Parathyroid adenoma (tissue), 2 donors: Measurements from ENCODE around the gene JHY.

Experiments
- H2AFZ ChIP-seq: fragments of 300-600 bp; sonication (generic); one replicate; pipeline ENCODE4 v1.7.0; 2017; ENCODE audit warnings: antibody characterized with exemption, mild to moderate bottlenecking
- H3K27ac ChIP-seq: fragments of 300-600 bp; sonication (generic); one replicate; pipeline ENCODE4 v1.7.0; 2017
- H3K27me3 ChIP-seq: fragments of 300-600 bp; sonication (generic); one replicate; pipeline ENCODE4 v1.7.0; 2017; ENCODE audit warnings: low read length; ENCODE audit not compliant: control insufficient read depth, insufficient read depth
- H3K36me3 ChIP-seq: fragments of 300-600 bp; sonication (generic); one replicate; pipeline ENCODE4 v1.7.0; 2017; ENCODE audit warnings: low read length; ENCODE audit not compliant: control insufficient read depth, insufficient read depth
- H3K4me1 ChIP-seq: fragments of 300-600 bp; sonication (generic); one replicate; pipeline ENCODE4 v1.7.0; 2017; ENCODE audit warnings: control low read depth
- H3K4me2 ChIP-seq: fragments of 300-600 bp; sonication (generic); one replicate; pipeline ENCODE4 v1.7.0; 2017; ENCODE audit warnings: low read length
- H3K4me3 ChIP-seq: fragments of 300-600 bp; sonication (generic); one replicate; pipeline ENCODE4 v1.7.0; 2017; ENCODE audit warnings: low read depth, low read length
- H3K79me2 ChIP-seq: fragments of 300-600 bp; sonication (generic); one replicate; pipeline ENCODE4 v1.7.0; 2017; ENCODE audit warnings: control low read depth
- H3K9ac ChIP-seq: fragments of 300-600 bp; sonication (generic); one replicate; pipeline ENCODE4 v1.7.0; 2017; ENCODE audit warnings: mild to moderate bottlenecking
- H3K9me3 ChIP-seq: fragments of 300-600 bp; sonication (generic); one replicate; pipeline ENCODE4 v1.7.0; 2017; ENCODE audit warnings: low read length; ENCODE audit not compliant: control insufficient read depth
- TF ChIP-seq, protein P1 (sequence below): fragments of 300-600 bp; sonication (generic); IDR thresholded peaks from one replicate; pipeline ENCODE4 v1.7.0; 2017; ENCODE audit warnings: antibody characterized with exemption, mild to moderate bottlenecking
- donor health status: primary hyperparathyroidism.

JHY gene

DNA sequence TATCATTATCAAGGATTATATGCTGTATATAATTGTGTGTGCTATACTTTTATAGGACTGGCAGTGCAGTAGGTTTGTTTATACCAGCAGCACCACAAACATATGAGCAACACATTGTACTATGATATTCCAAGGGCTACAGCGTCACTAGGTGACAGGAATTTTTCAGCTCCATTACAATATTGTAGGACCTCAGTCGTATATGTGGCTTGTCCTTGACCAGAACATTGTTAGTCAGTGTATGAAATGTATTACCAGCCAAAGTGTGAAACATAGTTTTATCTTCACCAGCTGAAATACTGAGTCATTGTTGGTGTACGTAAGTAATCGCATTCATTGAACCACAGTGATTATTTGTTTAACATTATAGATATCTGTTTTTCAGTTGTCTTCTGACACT lies 20.4 kb downstream of the JHY start:
- H3K9me3 ChIP-seq: no peaks in the 10 kb centered on the region
- H3K27me3 ChIP-seq: no peaks in the 10 kb centered on the region
- H3K36me3 ChIP-seq: no peaks in the 10 kb centered on the region
- H2AFZ ChIP-seq: no peak overlapping the region
- no peaks in the 10 kb centered on the region for H3K79me2 ChIP-seq
- no peak overlapping the region for H3K4me3 ChIP-seq
- TF ChIP-seq, protein P1, sequence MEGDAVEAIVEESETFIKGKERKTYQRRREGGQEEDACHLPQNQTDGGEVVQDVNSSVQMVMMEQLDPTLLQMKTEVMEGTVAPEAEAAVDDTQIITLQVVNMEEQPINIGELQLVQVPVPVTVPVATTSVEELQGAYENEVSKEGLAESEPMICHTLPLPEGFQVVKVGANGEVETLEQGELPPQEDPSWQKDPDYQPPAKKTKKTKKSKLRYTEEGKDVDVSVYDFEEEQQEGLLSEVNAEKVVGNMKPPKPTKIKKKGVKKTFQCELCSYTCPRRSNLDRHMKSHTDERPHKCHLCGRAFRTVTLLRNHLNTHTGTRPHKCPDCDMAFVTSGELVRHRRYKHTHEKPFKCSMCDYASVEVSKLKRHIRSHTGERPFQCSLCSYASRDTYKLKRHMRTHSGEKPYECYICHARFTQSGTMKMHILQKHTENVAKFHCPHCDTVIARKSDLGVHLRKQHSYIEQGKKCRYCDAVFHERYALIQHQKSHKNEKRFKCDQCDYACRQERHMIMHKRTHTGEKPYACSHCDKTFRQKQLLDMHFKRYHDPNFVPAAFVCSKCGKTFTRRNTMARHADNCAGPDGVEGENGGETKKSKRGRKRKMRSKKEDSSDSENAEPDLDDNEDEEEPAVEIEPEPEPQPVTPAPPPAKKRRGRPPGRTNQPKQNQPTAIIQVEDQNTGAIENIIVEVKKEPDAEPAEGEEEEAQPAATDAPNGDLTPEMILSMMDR: no peak
- no peaks in the 10 kb centered on the region for H3K4me1 ChIP-seq
- H3K4me2 ChIP-seq: no peak overlapping the region
- no peak overlapping the region for H3K27ac ChIP-seq
- no peak overlapping the region for H3K9ac ChIP-seq

GRCh38 chr11:122910775-122911174 lies 28.2 kb downstream of the JHY start:
- H3K36me3 ChIP-seq: no peaks in the 10 kb centered on the region
- no peaks in the 10 kb centered on the region for H3K4me1 ChIP-seq
- no peak overlapping the region for H3K9ac ChIP-seq

GRCh38 chr11:122917311-122917710 lies 34.8 kb downstream of the JHY start:
- Histone ChIP-seq H3K4me1 (no peaks in the 10 kb centered on the region), H3K4me3 (no peak overlapping the region), H3K9ac (no peak overlapping the region), H3K4me2 (no peak overlapping the region), H2AFZ (no peak overlapping the region), H3K79me2 (no peaks in the 10 kb centered on the region), H3K36me3 (no peaks in the 10 kb centered on the region), H3K9me3 (no peaks in the 10 kb centered on the region), H3K27ac (no peak overlapping the region), H3K27me3 (no peaks in the 10 kb centered on the region)
- TF ChIP-seq, protein P1: no peak

More at GRCh38 chr11:122910775-122911174, 28.2 kb downstream of the JHY start:
- Histone ChIP-seq H3K27me3 (no peaks in the 10 kb centered on the region), H3K79me2 (no peaks in the 10 kb centered on the region), H3K4me3 (no peak overlapping the region), H3K27ac (no peak overlapping the region), H2AFZ (no peak overlapping the region), H3K9me3 (no peaks in the 10 kb centered on the region), H3K4me2 (no peak overlapping the region)
- TF ChIP-seq, protein P1: no peak

GRCh38 chr11:122918734-122919133 lies 36.2 kb downstream of the JHY start:
- no peaks in the 10 kb centered on the region for H3K4me1 ChIP-seq
- no peaks in the 10 kb centered on the region for H3K79me2 ChIP-seq
- no peak overlapping the region for H3K4me2 ChIP-seq
- TF ChIP-seq, protein P1: no peak
- no peaks in the 10 kb centered on the region for H3K27me3 ChIP-seq
- H2AFZ ChIP-seq: no peak overlapping the region
- no peak overlapping the region for H3K4me3 ChIP-seq
- H3K36me3 ChIP-seq: no peaks in the 10 kb centered on the region
- H3K9ac ChIP-seq: no peak overlapping the region
- H3K9me3 ChIP-seq: no peaks in the 10 kb centered on the region
- no peak overlapping the region for H3K27ac ChIP-seq

GRCh38 chr11:122920579-122920978 lies 38.0 kb downstream of the JHY start:
- Histone ChIP-seq H2AFZ (no peak overlapping the region), H3K4me1 (no peaks in the 10 kb centered on the region), H3K36me3 (no peaks in the 10 kb centered on the region), H3K9ac (no peak overlapping the region), H3K4me2 (no peak overlapping the region), H3K27me3 (no peaks in the 10 kb centered on the region), H3K27ac (no peak overlapping the region), H3K4me3 (no peak overlapping the region), H3K9me3 (no peaks in the 10 kb centered on the region), H3K79me2 (no peaks in the 10 kb centered on the region)
- TF ChIP-seq, protein P1: no peak
